Measurements from ENCODE around the gene BTBD9. TPM values are rescaled to one million over a fixed set of nuclear protein-coding genes. Genes with fewer than 3 reads are reported as not detected.

BTBD9 gene
- total RNA-seq, 2 donors from 2014 or later = 30.1 to 45.8 TPM

- no peaks in the 10 kb centered on the region for H3K36me3 ChIP-seq
- no peak for TF ChIP-seq CTCF (IDR thresholded peaks at IDR 0.05)
- H3K27ac ChIP-seq = no peak overlapping the region
- DNase-seq (ENCODE audit: low spot score) (no peak), ATAC-seq (ENCODE audit: insufficient number of reproducible peaks, low FRiP score, low read depth) (no peak)
- no peaks in the 10 kb centered on the region for H3K9me3 ChIP-seq
- H3K4me3 ChIP-seq = no peak overlapping the region
- no peaks in the 10 kb centered on the region for H3K4me1 ChIP-seq (ENCODE audit: control insufficient read depth in 1 of 2, low read depth in 2 of 2)
- no peaks in the 10 kb centered on the region for H3K27me3 ChIP-seq (replicated peaks; ENCODE audit: insufficient read depth)
Observed at GRCh38 chr6:38179794-38180430, 459.8 kb downstream of the BTBD9 start.

GRCh38 chr6:38179300-38179699 is 460.4 kb downstream of the BTBD9 start:
- H3K27ac ChIP-seq = no peak overlapping the region
- H3K4me3 ChIP-seq = no peak overlapping the region
- DNase-seq (ENCODE audit: low spot score) (no peak), ATAC-seq (ENCODE audit: insufficient number of reproducible peaks, low FRiP score, low read depth) (no peak)
- no peaks in the 10 kb centered on the region for H3K4me1 ChIP-seq (ENCODE audit: control insufficient read depth in 1 of 2, low read depth in 2 of 2)
- no peak for TF ChIP-seq CTCF (IDR thresholded peaks at IDR 0.05)
- no peaks in the 10 kb centered on the region for H3K36me3 ChIP-seq
- H3K27me3 ChIP-seq (replicated peaks; ENCODE audit: insufficient read depth) = no peaks in the 10 kb centered on the region
- no peaks in the 10 kb centered on the region for H3K9me3 ChIP-seq

- ATAC-seq (ENCODE audit: insufficient number of reproducible peaks, low FRiP score, low read depth) (no peak), DNase-seq (ENCODE audit: low spot score) (no peak)
- no peak overlapping the region for H3K27ac ChIP-seq
- H3K27me3 ChIP-seq (replicated peaks; ENCODE audit: insufficient read depth) = no peaks in the 10 kb centered on the region
- no peak overlapping the region for H3K4me3 ChIP-seq
- no peaks in the 10 kb centered on the region for H3K36me3 ChIP-seq
- H3K4me1 ChIP-seq (ENCODE audit: control insufficient read depth in 1 of 2, low read depth in 2 of 2) = no peaks in the 10 kb centered on the region
- no peaks in the 10 kb centered on the region for H3K9me3 ChIP-seq
- TF ChIP-seq CTCF (IDR thresholded peaks at IDR 0.05) = no peak
Observed at GRCh38 chr6:38178584-38178886, 461.2 kb downstream of the BTBD9 start.

GRCh38 chr6:38177882-38178583 is 461.7 kb downstream of the BTBD9 start:
- DNase-seq (ENCODE audit: low spot score) (no peak), ATAC-seq (ENCODE audit: insufficient number of reproducible peaks, low FRiP score, low read depth) (no peak)
- Histone ChIP-seq H3K4me3 (no peak overlapping the region), H3K27me3 (replicated peaks; ENCODE audit: insufficient read depth) (no peaks in the 10 kb centered on the region), H3K4me1 (ENCODE audit: control insufficient read depth in 1 of 2, low read depth in 2 of 2) (no peaks in the 10 kb centered on the region), H3K27ac (no peak overlapping the region), H3K36me3 (no peaks in the 10 kb centered on the region), H3K9me3 (no peaks in the 10 kb centered on the region)
- no peak for TF ChIP-seq CTCF (IDR thresholded peaks at IDR 0.05)

- DNase-seq (ENCODE audit: low spot score) = no peak
- Histone ChIP-seq H3K36me3 (no peaks in the 10 kb centered on the region), H3K27me3 (replicated peaks; ENCODE audit: insufficient read depth) (no peaks in the 10 kb centered on the region), H3K9me3 (no peaks in the 10 kb centered on the region), H3K27ac (no peak overlapping the region), H3K4me1 (ENCODE audit: control insufficient read depth in 1 of 2, low read depth in 2 of 2) (no peaks in the 10 kb centered on the region), H3K4me3 (no peak overlapping the region)
- no peak for TF ChIP-seq CTCF (IDR thresholded peaks at IDR 0.05)
- ATAC-seq (ENCODE audit: insufficient number of reproducible peaks, low FRiP score, low read depth) = no peak
Observed at GRCh38 chr6:38176797-38177751, 462.7 kb downstream of the BTBD9 start.

Measured in thoracic aorta (tissue), 2 donors.